WTC11 (cell line): ENCODE results near the gene RBFA. TPM values are rescaled to one million over a fixed set of nuclear protein-coding genes. Genes with fewer than 3 reads are reported as not detected.

ENCODE experiments used
- ATAC-seq: fragments of 200-7000 bp; cut with Tn5 transposase; 2 replicates; pipeline ENCODE4 v1.10.0; 2021; ENCODE audit warnings: mild to moderate bottlenecking, moderate library complexity
- CTCF ChIA-PET: fragments of 300-600 bp; sonication (Branson Sonifier 250); formaldehyde crosslinking; loops from one replicate; lab custom pipeline; 2021; ENCODE audit warnings: antibody characterized with exemption; lab: Charles Lee
- POLR2A ChIA-PET: fragments of 350-600 bp; sonication (Branson Sonifier 250); formaldehyde crosslinking; loops from one replicate; lab custom pipeline; 2021; ENCODE audit warnings: antibody characterized with exemption; lab: Charles Lee
- DNase-seq: peaks from one replicate; pipeline ENCODE4 v3.0.0; 2021; ENCODE audit warnings: low spot score
- H3K27ac Mint-ChIP-seq: 2 replicates; pipeline ENCODE4 v1.8.0; 2021; ENCODE audit warnings: mixed read lengths
- H3K27me3 Mint-ChIP-seq: 2 replicates; pipeline ENCODE4 v1.8.0; 2021; ENCODE audit warnings: low read depth, mild to moderate bottlenecking, moderate library complexity, mixed read lengths
- H3K36me3 Mint-ChIP-seq: 2 replicates; pipeline ENCODE4 v1.8.0; 2021; ENCODE audit warnings: mixed read lengths
- H3K4me1 Mint-ChIP-seq: 2 replicates; pipeline ENCODE4 v1.8.0; 2022; ENCODE audit warnings: mixed read lengths
- H3K4me3 Mint-ChIP-seq: 2 replicates; pipeline ENCODE4 v1.8.0; 2021; ENCODE audit warnings: mild to moderate bottlenecking, moderate library complexity, mixed read lengths
- H3K9me3 Mint-ChIP-seq: 2 replicates; pipeline ENCODE4 v1.8.0; 2021; ENCODE audit warnings: mixed read lengths
- AFF4 ChIP-seq: sonication (generic); formaldehyde crosslinking; IDR thresholded peaks from 2 replicates; pipeline ENCODE4 v1.8.1; 2023; ENCODE audit warnings: mild to moderate bottlenecking, missing genetic modification reagents, borderline replicate concordance
- ATF2 ChIP-seq: sonication (generic); formaldehyde crosslinking; IDR thresholded peaks from 2 replicates; pipeline ENCODE4 v1.8.1; 2022; ENCODE audit warnings: low read depth, missing genetic modification reagents, borderline replicate concordance
- ATF6 ChIP-seq: sonication (generic); formaldehyde crosslinking; IDR thresholded peaks from 2 replicates; pipeline ENCODE4 v1.8.1; 2023; ENCODE audit warnings: mild to moderate bottlenecking, missing genetic modification reagents
- GABPB1 ChIP-seq: sonication (generic); formaldehyde crosslinking; IDR thresholded peaks from 2 replicates; pipeline ENCODE4 v1.8.1; 2023; ENCODE audit warnings: mild to moderate bottlenecking, missing genetic modification reagents
- HMGA2 ChIP-seq: fragments of 250-450 bp; sonication (Bioruptor Pico); IDR thresholded peaks from 2 replicates; pipeline ENCODE4 v1.4.0; 2021; ENCODE audit warnings: mild to moderate bottlenecking, moderate library complexity
- JAZF1 ChIP-seq: fragments of 250-450 bp; sonication (Bioruptor Pico); IDR thresholded peaks from 2 replicates; pipeline ENCODE4 v1.9.0; 2021; ENCODE audit warnings: moderate library complexity, mild to moderate bottlenecking, inconsistent platforms
- MYBL2 ChIP-seq: sonication (generic); formaldehyde crosslinking; IDR thresholded peaks from 2 replicates; pipeline ENCODE4 v1.8.1; 2023; ENCODE audit warnings: mild to moderate bottlenecking, moderate library complexity, missing genetic modification reagents
- NFYB ChIP-seq: sonication (generic); formaldehyde crosslinking; conservative IDR thresholded peaks from 2 replicates; pipeline ENCODE4 v1.8.0; 2022; ENCODE audit warnings: low read depth, missing genetic modification reagents
- OVOL2 ChIP-seq: fragments of 250-450 bp; sonication (Bioruptor Pico); IDR thresholded peaks from 2 replicates; pipeline ENCODE4 v1.9.0; 2021; ENCODE audit warnings: mild to moderate bottlenecking, borderline replicate concordance
- PREB ChIP-seq: sonication (generic); formaldehyde crosslinking; IDR thresholded peaks from 2 replicates; pipeline ENCODE4 v1.8.1; 2022; ENCODE audit warnings: mild to moderate bottlenecking, missing genetic modification reagents, moderate library complexity, borderline replicate concordance
- RORB ChIP-seq: fragments of 250-450 bp; sonication (Bioruptor Pico); IDR thresholded peaks from 2 replicates; pipeline ENCODE4 v1.9.0; 2021; ENCODE audit warnings: mild to moderate bottlenecking
- TEAD1 ChIP-seq: sonication (generic); formaldehyde crosslinking; IDR thresholded peaks from 2 replicates; pipeline ENCODE4 v1.8.0; 2022; ENCODE audit warnings: mild to moderate bottlenecking, missing genetic modification reagents
- ZNF281 ChIP-seq: sonication (generic); formaldehyde crosslinking; IDR thresholded peaks from 2 replicates; pipeline ENCODE4 v1.8.0; 2023; ENCODE audit warnings: mild to moderate bottlenecking, missing genetic modification reagents
- ZSCAN18 ChIP-seq: fragments of 250-450 bp; sonication (Bioruptor Pico); IDR thresholded peaks from 2 replicates; pipeline ENCODE4 v2.1.2; 2022; ENCODE audit warnings: mild to moderate bottlenecking, moderate library complexity
- total RNA-seq: library from RNA; stranded (reverse); gene quantifications from 3 replicates; pipeline ENCODE4 v1.2.3, GENCODE V29; 2021

RBFA gene
- total RNA-seq, 1 experiment from 2014 or later = 37.1 TPM

GRCh38 chr18:80034852-80035406 lies 695 bp downstream of the RBFA start:
- ChIA-PET POLR2A (interaction anchor here (1.2 kb wide), 1 partner anchor 74 kb away, joined by 6 read pairs; the partner anchor contains the start of gene ADNP2), CTCF (interaction anchor here (1.0 to 2.2 kb wide), 7 partner anchors 70 to 235 kb away, joined by 3 to 7 read pairs (median 5); no protein-coding TSS in a partner anchor)
- ATAC-seq (no peak), DNase-seq (no peak)
- Mint-ChIP-seq H3K9me3 (no peaks in the 10 kb centered on the region), H3K4me3 (peak overlapping the region; percentile 84), H3K36me3 (peaks cover 18% of the 10 kb centered on the region), H3K27ac (peak overlapping the region; percentile 84), H3K4me1 (peaks cover 29% of the 10 kb centered on the region), H3K27me3 (peaks cover 6% of the 10 kb centered on the region)
- TF ChIP-seq ATF6 (CRISPR knock-in tag) (no peak), ATF2 (CRISPR knock-in tag) (no peak), GABPB1 (CRISPR knock-in tag) (no peak), HMGA2 (no peak), PREB (CRISPR knock-in tag) (no peak), RORB (no peak), JAZF1 (CRISPR knock-in tag) (no peak), TEAD1 (CRISPR knock-in tag) (no peak), ZNF281 (no peak), ZSCAN18 (CRISPR knock-in tag) (no peak), OVOL2 (CRISPR knock-in tag) (no peak), NFYB (CRISPR knock-in tag) (no peak), MYBL2 (CRISPR knock-in tag) (no peak), AFF4 (no peak)
